Muscle layer of duodenum (tissue), 2 donors: ENCODE measurements around the gene ADGRL3.

ENCODE experiments used
- H3K27ac ChIP-seq: one replicate; pipeline ENCODE4 v1.7.0; 2013; ENCODE audit warnings: mild to moderate bottlenecking, low read length
- H3K27me3 ChIP-seq: one replicate; pipeline ENCODE4 v1.7.0; 2013; ENCODE audit warnings: low read depth, mild to moderate bottlenecking, control low read depth, low read length
- H3K36me3 ChIP-seq, 2 donors: one replicate each; pipeline ENCODE4 v1.7.0; 2013; ENCODE audit warnings: low read length in 2 of 2, control low read depth in 1 of 2, mild to moderate bottlenecking in 1 of 2; ENCODE audit not compliant: insufficient read depth in 2 of 2, control insufficient read depth in 1 of 2
- H3K4me1 ChIP-seq, 2 donors: one replicate each; pipeline ENCODE4 v1.7.0; 2013; ENCODE audit warnings: low read length in 2 of 2, mild to moderate bottlenecking in 2 of 2, control low read depth in 1 of 2, moderate library complexity in 1 of 2; ENCODE audit not compliant: insufficient read depth in 2 of 2, control insufficient read depth in 1 of 2
- H3K4me3 ChIP-seq, 2 donors: one replicate each; pipeline ENCODE4 v1.7.0; 2013; ENCODE audit warnings: low read length in 2 of 2, low read depth in 1 of 2, mild to moderate bottlenecking in 1 of 2
- H3K9me3 ChIP-seq, 2 donors: one replicate each; pipeline ENCODE4 v1.7.0; 2013; ENCODE audit warnings: low read length in 2 of 2, control low read depth in 1 of 2, mild to moderate bottlenecking in 1 of 2; ENCODE audit not compliant: control insufficient read depth in 1 of 2
- donor health status: healthy.

The ADGRL3 gene

DNA sequence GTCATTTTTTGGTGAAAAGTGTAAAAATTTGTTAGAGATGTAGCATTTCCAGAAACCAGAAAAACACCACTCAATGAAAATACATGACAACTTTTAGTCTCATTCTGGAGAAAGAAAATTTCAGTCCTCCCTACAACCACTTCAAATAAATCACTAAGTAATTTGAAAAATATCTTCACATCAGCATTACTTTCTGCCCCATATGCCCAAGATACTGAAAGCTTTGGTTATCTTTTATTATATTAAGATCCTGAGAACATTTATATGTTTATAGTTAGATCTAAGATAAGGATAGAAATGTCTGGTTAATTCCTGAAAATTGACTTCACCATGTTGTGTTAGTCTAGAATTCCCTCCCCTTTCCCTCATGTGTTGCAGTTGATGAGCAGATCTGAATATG, 119.0 kb downstream of the ADGRL3 start:
- no peaks in the 10 kb centered on the region for H3K4me1 ChIP-seq
- no peaks in the 10 kb centered on the region for H3K36me3 ChIP-seq
- H3K27ac ChIP-seq: no peak overlapping the region
- no peak overlapping the region for H3K4me3 ChIP-seq
- peaks cover 0 to 3% of the 10 kb centered on the region in 2 donors for H3K9me3 ChIP-seq
- no peaks in the 10 kb centered on the region for H3K27me3 ChIP-seq

DNA sequence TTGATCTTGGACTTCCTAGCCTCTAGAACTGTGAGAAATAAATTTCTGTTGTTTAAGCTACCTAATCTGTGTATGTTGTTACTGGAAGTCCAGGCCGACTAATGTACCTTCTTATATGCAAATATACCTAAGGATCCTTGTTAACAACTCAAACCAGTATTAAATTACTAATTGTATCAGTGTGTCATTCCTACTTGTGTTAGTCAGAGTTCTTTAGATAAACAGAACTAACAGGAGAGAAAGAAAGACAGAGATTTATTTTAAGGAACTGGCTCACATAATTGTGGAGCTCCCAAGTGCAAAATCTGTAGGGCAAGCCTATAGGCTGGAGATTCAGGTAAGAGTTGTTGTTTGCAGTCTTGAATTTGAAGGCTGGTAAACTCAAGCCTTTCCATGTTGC, 120.0 kb downstream of the ADGRL3 start:
- no peaks in the 10 kb centered on the region for H3K27me3 ChIP-seq
- no peak overlapping the region for H3K27ac ChIP-seq
- no peaks in the 10 kb centered on the region for H3K4me1 ChIP-seq
- H3K36me3 ChIP-seq: no peaks in the 10 kb centered on the region
- no peak overlapping the region for H3K4me3 ChIP-seq
- H3K9me3 ChIP-seq: peaks cover 0 to 3% of the 10 kb centered on the region in 2 donors

DNA sequence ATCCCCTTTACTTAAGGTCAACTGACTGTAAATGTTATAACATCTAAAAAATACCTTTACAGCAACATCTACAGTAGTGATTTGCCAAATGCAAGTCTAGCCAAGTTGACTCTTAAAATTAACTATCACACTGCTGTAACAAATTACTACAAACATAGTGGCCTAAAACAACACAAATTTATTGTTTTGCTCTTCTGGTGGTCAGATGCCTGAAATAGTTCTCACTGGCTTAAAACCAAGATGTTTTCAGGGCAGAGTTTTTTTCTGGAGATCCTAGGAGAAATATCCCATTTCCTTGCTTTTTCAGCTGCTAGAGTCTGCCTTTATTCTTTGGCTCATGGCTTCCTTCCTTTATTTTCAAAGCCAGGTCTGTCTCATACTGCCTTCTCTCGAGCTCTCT, 120.5 kb downstream of the ADGRL3 start:
- Histone ChIP-seq H3K27me3 (no peaks in the 10 kb centered on the region), H3K36me3 (no peaks in the 10 kb centered on the region), H3K9me3 (peaks cover 0 to 3% of the 10 kb centered on the region in 2 donors), H3K4me1 (no peaks in the 10 kb centered on the region), H3K4me3 (no peak overlapping the region), H3K27ac (no peak overlapping the region)

DNA sequence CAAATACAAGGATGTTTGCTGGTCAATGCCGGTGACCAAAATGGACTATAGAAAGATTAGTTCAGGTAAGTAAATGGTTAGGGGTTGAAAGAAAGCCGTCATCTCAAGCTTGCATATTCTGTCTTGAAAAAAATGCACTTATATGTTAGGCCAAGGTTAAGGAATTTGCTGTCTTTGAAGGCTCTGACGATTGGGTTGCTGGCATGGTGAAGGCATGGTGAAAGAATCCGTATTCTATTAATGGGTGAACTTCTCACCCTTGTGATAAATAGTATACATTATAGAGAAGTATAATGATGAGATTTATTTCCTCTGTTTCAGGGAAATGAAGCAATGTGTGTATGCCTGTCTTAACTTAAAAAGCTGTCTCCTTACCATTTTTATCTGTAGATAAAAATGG, 132.6 kb downstream of the ADGRL3 start:
- Histone ChIP-seq H3K27ac (no peak overlapping the region), H3K27me3 (no peaks in the 10 kb centered on the region), H3K4me1 (no peaks in the 10 kb centered on the region), H3K9me3 (peaks cover 0 to 10% of the 10 kb centered on the region in 2 donors), H3K4me3 (no peak overlapping the region), H3K36me3 (no peaks in the 10 kb centered on the region)

DNA sequence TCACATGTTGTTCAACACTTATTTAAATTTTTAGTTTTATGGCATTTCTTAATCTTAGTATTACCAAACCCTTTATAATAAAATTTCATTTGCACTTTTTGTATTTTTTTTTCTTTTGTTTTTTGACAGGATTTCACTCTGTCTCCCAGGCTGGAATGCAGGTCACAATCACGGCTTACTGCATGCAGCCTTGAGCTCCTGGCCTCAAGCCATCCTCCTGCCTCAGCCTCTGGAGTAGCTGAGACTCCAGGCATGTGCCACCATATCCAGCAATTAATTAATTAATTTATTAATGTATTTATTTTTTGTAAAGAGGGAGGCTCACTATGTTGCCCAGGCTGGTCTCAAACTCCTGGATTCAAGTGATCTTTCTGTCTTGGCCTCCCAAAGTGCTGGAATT, 133.4 kb downstream of the ADGRL3 start:
- Histone ChIP-seq H3K27ac (no peak overlapping the region), H3K4me3 (no peak overlapping the region), H3K36me3 (no peaks in the 10 kb centered on the region), H3K27me3 (no peaks in the 10 kb centered on the region), H3K4me1 (no peaks in the 10 kb centered on the region), H3K9me3 (peaks cover 0 to 10% of the 10 kb centered on the region in 2 donors)

DNA sequence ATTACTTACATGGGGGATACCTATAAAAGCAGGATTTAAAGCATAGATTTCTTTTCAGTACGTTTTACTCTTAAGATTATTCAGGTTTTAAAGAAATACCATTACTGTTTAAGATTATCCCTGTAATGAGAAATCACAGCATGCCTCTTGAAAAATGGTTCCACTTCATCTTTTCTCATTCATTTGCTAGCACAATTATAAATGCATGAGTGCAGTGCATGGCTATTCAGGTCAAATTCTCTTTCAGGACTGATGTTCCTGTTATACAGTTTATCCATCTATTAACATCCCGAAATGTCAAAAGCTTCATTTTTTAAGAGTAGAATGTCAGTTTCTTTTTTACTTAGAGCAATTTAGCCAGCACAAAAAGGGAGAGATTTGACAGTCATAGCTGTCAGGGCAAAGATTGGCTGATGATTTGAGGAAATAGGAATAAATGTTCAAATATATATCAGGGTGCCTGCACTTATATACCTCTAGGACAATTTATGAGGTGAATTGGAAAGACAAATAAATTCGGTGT, 135.2 kb downstream of the ADGRL3 start:
- H3K27ac ChIP-seq: no peak overlapping the region
- H3K4me1 ChIP-seq: no peaks in the 10 kb centered on the region
- H3K4me3 ChIP-seq: no peak overlapping the region

DNA sequence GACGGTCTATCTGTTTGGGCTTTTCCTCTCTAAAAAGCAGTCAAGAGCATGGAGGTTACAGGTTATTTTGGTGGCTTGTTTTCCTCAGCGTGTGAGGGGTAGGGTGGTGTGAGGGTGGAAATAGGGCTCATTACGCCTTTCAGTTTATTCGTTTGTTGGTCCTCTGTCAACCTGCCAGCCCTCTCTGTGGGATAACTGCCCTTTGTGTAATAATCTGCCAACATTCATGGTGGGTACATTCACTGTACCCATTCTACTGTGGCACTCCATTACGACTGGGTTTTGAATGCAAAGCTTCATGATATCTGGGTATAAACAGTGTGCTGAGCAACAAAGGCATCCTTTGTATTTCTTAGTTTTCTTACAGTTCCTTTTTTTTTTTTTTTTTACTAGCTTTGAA, 136.4 kb downstream of the ADGRL3 start:
- H3K4me1 ChIP-seq: no peaks in the 10 kb centered on the region
- H3K9me3 ChIP-seq: no peaks in the 10 kb centered on the region
- no peak overlapping the region for H3K4me3 ChIP-seq
- no peaks in the 10 kb centered on the region for H3K36me3 ChIP-seq
- H3K27me3 ChIP-seq: no peaks in the 10 kb centered on the region
- no peak overlapping the region for H3K27ac ChIP-seq

More for the DNA sequence above, 135.2 kb downstream of the ADGRL3 start:
- Histone ChIP-seq H3K27me3 (no peaks in the 10 kb centered on the region), H3K9me3 (peaks cover 0 to 3% of the 10 kb centered on the region in 2 donors), H3K36me3 (no peaks in the 10 kb centered on the region)

GRCh38 chr4:61336916-61337315, 136.8 kb downstream of the ADGRL3 start:
- Histone ChIP-seq H3K36me3 (no peaks in the 10 kb centered on the region), H3K27me3 (no peaks in the 10 kb centered on the region), H3K4me3 (no peak overlapping the region), H3K27ac (no peak overlapping the region), H3K4me1 (no peaks in the 10 kb centered on the region), H3K9me3 (no peaks in the 10 kb centered on the region)

GRCh38 chr4:61342061-61342460, 141.9 kb downstream of the ADGRL3 start:
- peaks cover 0 to 4% of the 10 kb centered on the region in 2 donors for H3K4me1 ChIP-seq
- H3K36me3 ChIP-seq: no peaks in the 10 kb centered on the region
- no peak overlapping the region for H3K27ac ChIP-seq
- H3K4me3 ChIP-seq: no peak overlapping the region
- no peaks in the 10 kb centered on the region for H3K27me3 ChIP-seq
- H3K9me3 ChIP-seq: no peaks in the 10 kb centered on the region

DNA sequence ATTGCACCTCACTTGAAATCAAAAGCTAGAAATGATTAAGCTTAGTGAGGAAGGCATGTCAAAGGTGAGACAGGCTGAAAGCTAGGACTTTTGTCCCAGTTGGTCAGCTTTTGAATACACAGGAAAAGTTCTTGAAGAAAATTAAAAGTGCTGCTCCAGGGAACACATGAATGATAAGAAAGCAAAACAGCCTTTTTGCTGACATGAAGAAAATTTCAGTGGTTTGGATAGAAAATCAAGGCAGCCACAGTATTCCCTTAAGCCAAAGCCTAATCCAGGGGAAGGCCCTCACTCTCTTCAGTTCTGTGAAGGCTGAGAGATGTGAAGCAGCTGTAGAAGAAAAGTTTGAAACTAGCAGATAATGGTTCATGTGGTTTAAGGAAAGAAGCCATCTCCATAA, 150.8 kb downstream of the ADGRL3 start:
- H3K36me3 ChIP-seq: no peaks in the 10 kb centered on the region
- peaks cover 0 to 4% of the 10 kb centered on the region in 2 donors for H3K9me3 ChIP-seq
- H3K27me3 ChIP-seq: no peaks in the 10 kb centered on the region
- no peak overlapping the region for H3K27ac ChIP-seq
- no peak overlapping the region for H3K4me3 ChIP-seq
- H3K4me1 ChIP-seq: no peaks in the 10 kb centered on the region

DNA sequence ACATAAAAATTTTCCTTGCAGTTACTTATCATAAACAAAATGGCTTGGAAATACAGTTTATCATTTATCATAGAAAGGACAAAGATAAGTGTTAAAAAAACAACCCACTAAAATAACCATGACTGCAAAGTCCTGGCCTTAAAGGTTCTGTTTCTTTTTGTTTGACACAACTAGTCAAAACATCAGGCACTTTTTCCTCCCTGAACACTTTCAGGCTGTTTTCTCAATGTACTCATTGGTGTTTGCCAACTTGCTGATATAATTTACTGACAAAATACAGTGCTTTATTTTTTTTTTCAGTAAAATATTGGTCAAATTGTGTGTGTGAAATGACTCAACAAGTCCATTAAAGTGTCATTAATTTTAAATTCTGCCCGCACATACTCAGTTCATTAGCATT, 156.6 kb downstream of the ADGRL3 start:
- Histone ChIP-seq H3K27ac (no peak overlapping the region), H3K9me3 (peaks cover 0 to 3% of the 10 kb centered on the region in 2 donors), H3K4me3 (no peak overlapping the region), H3K27me3 (no peaks in the 10 kb centered on the region), H3K36me3 (no peaks in the 10 kb centered on the region), H3K4me1 (no peaks in the 10 kb centered on the region)

- Histone ChIP-seq H3K27me3 (no peaks in the 10 kb centered on the region), H3K9me3 (no peaks in the 10 kb centered on the region), H3K4me3 (no peak overlapping the region), H3K36me3 (no peaks in the 10 kb centered on the region), H3K4me1 (no peaks in the 10 kb centered on the region), H3K27ac (no peak overlapping the region)
Measured at GRCh38 chr4:61359301-61359700, 159.2 kb downstream of the ADGRL3 start.
